Jurkat, Clone E6-1 (cell line): ENCODE measurements around the gene NPBWR2.
"Not testable (repeated sequence)": the region's sequence is repeated elsewhere in the genome, so short reads cannot be mapped to it uniquely, and the experiment has no call there.

Experiments
- DNase-seq: peaks from one replicate; pipeline ENCODE4 v3.0.0-alpha.2; 2011; ENCODE audit warnings: low read depth, low spot score
- H3K4me3 ChIP-seq: 2 replicates; pipeline ENCODE4 v1.5.1; 2011; ENCODE audit warnings: mild to moderate bottlenecking, low read length, control low read depth, moderate library complexity

The NPBWR2 gene

DNA sequence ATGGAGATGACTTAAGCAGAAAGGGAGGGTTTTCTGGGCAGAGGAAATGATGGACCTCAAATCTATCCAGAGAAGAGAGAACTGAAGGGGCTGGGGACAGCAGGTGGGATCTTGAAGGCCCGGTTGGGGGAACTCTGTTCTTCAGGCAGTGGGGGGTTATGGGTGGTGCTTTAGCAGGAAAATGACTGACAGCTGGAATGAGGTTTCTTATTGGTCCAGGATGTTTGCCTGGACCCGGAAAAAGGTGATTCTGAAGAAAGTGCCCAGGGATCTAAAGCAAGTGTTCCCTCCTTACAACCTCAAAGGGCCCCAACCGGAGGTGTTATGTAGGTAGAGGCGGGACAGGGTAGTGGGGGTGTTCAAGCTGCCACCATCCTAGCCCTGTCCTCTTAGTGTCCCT is 11.9 kb downstream of the NPBWR2 start:
- DNase-seq = no peak
- H3K4me3 ChIP-seq = no peak overlapping the region

DNA sequence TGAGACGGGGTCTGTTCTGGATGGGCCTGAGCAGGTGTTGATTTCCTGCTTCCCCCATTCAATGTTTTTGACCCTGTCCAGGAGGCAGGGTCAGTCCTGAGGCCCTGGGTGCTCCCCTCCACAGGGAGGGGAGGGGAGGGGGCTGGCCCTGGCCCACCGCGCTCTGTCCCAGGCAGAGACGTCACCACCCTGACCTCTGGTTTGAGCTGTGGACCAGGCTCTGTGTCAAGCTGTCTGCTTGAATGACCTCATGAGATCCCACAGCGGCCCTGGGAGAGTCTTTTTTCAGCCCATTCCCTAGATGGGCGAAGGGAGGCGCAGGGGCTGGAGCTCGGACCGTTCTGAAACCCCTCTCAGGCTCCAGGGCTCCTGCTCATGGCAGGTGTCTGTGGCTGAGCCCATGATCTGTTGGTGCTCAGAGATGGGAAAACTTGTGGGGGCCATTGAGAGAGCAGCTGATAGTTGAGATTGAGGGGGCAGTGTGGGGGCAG is 14.3 kb downstream of the NPBWR2 start:
- no peak overlapping the region for H3K4me3 ChIP-seq
- no peak for DNase-seq

DNA sequence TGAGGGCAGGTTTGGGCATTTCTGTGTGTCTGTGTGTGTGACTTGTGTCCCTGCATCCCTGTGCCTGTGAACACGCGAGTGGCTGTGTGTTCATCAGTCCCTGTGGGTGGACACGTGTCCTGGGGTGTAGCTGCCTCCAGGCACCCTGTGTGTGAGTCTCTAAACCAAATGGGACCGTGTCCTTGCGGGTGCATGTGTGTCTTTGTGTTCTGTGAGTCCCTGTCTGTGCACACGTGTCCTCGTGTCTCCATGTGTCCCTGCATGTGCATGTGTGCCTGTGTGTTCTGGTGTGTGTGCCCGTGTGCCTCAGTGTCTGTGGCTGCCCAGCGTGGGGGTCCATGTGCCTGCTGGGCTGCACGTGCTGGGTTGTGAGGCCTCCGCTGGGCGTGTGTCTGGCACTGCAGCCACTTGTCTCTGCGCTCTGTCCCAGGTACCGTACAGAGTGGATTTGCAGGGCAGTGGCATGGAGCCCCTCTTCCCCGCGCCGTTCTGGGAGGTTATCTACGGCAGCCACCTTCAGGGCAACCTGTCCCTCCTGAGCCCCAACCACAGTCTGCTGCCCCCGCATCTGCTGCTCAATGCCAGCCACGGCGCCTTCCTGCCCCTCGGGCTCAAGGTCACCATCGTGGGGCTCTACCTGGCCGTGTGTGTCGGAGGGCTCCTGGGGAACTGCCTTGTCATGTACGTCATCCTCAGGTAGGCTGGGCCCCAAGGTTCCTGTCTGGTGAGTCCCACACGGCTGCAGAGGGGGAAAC is 14.9 kb downstream of the NPBWR2 start:
- DNase-seq = no peak
- H3K4me3 ChIP-seq = peak overlapping the region; percentile 15

- no peak for DNase-seq
- H3K4me3 ChIP-seq = no peak overlapping the region
Observed at GRCh38 chr20:64091770-64092169, 15.6 kb downstream of the NPBWR2 start.

- H3K4me3 ChIP-seq = no peak overlapping the region
- DNase-seq = no peak
Observed at GRCh38 chr20:64091340-64091739, 16.0 kb downstream of the NPBWR2 start.

DNA sequence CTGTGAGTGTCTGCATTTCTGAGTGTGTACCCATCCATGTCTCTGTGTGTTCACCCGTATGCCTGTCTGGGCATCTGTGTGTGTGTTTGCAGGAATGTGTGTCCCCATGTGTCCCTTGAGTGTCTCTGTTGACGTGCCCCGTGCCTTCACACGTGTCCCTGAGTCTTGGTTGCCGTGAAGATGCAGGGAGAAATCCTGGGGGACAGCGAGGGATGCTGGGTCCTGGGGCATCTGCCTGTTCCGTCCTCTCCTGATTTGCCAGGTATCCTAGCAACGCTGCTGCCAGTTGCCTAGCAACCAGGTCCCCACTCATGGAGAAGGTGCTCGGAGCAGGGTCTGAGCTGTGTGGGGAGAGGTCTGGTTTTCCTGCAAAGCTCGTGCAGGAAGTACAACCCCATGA is 17.2 kb downstream of the NPBWR2 start:
- DNase-seq = no peak
- no peak overlapping the region for H3K4me3 ChIP-seq

DNA sequence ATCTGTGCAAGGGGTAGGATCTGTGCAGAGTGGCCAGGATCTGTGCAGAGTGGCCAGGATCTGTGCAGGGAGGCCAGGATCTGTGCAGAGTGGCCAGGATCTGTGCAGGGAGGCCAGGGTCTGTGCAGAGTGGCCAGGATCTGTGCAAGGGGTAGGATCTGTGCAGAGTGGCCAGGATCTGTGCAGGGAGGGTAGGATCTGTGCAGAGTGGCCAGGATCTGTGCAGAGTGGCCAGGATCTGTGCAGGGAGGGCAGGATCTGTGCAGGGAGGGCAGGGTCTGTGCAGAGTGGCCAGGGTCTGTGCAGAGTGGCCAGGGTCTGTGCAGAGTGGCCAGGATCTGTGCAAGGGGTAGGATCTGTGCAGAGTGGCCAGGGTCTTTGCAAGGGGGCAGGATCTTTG is 18.8 kb downstream of the NPBWR2 start:
- H3K4me3 ChIP-seq, DNase-seq: not testable (repeated sequence)

GRCh38 chr20:64087226-64087825 is 20.0 kb downstream of the NPBWR2 start:
- DNase-seq, H3K4me3 ChIP-seq: not testable (repeated sequence)

DNA sequence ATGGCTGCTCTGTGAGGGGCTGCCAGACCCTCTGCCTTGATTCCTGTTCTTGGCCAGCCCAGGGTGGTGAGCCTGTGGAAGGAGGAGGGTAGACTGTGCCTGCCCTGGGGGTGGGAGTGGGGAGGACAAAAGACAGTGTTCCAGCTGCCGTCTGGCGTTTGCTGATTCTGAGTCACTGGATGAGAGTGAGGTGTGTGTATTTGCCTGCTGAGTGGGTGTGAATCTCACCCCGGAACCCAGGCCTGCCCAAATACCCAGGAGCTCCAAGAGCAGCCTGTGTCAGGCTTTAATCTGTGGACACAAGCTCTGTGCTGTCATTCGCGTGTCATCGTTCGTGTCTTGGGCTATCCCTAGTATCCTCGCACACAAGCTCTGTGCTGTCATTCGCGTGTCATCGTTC is 20.6 kb downstream of the NPBWR2 start:
- no peak for DNase-seq
- no peak overlapping the region for H3K4me3 ChIP-seq

- DNase-seq = no peak
- H3K4me3 ChIP-seq = no peak overlapping the region
Observed at GRCh38 chr20:64084685-64085152, 22.6 kb downstream of the NPBWR2 start.

DNA sequence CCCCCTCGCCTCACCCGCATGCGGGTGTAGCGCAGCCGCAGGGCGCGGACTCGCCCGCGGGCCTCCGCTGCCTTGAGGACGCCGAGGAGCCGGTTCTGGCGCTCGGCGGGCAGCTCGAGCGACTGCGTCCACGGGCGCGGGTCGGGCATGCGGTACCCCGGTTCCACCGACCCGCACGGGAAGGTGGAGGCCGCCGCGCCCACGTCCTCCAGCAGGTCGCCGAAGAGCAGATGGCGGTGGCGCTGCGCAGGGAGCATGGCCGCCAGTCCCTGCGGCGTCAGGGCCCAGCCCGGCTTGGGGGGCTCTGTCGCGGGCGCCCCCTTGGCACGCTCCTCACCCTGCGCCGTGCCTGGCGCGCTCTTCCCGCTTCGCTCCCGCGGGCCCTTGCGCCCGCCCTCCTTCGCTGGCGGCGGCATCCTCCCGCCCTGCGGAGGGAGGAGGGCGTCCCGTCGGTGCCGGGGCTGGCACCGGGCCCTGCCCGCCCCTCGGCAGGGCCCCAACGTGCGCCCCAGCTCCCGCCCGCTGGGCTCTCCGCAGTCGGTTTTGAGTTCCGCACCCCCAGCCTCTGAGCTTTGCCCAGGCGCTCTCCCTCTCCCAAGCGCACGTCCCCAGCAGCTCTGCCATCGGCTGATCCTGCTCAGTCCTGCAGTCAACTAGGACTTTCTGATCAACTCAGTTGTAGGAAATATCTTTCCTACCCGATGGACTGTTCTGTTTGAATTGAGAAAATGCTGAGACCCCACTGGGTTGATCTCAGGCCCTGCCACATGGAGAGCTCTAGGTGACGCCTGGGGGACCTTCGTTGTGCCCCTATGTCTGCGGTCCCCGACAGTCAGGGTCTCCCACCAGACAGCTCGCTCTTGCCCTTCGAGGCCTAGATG is 23.3 kb downstream of the NPBWR2 start, which contains the start of gene LKAAEAR1:
Gene LKAAEAR1, minus strand, starts transcription at position 595 of the 881 bp plus-strand sequence. Its CDS starts 179 bp downstream, at position 416.
- peak within 1 kb of the TSS; percentile 47 for H3K4me3 ChIP-seq
- DNase-seq = no peak

DNA sequence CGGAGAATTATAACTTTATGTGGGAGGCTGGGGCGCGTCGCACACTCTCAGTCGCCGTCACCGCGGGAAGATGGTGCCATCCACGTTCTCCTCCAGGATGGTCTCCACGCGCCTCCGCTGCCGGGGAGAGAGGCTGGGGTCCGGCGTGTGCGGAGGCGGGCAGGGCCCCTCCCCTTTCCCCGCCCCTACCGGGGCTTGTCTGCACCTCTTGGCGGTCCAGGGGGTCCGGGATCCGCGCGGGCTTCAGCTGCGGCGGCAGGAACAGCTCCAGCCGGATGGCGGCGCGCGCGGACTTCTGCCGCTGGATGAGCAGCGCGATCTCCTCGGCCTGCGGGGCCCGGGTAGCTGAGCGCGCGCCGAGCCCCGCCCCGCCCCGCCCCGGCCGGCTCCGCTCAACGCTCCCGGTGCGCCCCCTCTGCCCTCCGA is 24.0 kb downstream of the NPBWR2 start:
- DNase-seq = peak; percentile 50
- peak overlapping the region; percentile 47 for H3K4me3 ChIP-seq

DNA sequence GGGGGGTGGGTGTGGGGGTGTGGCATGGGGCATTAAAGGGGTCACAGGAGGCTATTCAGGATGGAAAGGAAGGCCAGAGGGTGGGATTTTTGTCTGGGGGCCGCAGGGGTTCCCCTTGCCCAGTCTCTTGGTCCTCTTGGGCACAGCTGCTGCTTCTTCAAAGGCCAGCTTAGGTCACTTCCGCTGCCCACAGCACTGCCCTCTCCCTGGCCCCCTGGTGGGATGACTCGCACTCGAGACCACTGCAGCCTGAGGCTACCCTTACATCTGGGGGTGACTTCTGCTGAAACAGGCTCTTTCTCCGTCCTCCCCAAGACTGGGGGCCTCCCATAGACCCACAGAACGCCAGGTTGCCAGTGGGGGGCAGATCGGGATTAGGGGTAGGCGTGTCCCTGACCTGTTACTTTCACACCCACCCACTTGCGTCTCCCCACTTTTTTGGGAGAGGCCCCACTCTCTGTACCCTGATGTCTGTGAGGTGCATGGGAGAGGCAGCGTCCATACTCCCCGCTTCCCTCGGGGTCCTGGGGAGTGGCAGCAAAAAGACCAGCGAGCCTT is 24.5 kb downstream of the NPBWR2 start:
- H3K4me3 ChIP-seq = peak overlapping the region; percentile 47
- no peak for DNase-seq

GRCh38 chr20:64082126-64082731 is 25.1 kb downstream of the NPBWR2 start:
- no peak overlapping the region for H3K4me3 ChIP-seq
- DNase-seq = no peak

GRCh38 chr20:64081624-64081964 is 25.8 kb downstream of the NPBWR2 start:
- H3K4me3 ChIP-seq = no peak overlapping the region
- no peak for DNase-seq

GRCh38 chr20:64080813-64081623 is 26.3 kb downstream of the NPBWR2 start:
- no peak overlapping the region for H3K4me3 ChIP-seq
- DNase-seq = no peak

DNA sequence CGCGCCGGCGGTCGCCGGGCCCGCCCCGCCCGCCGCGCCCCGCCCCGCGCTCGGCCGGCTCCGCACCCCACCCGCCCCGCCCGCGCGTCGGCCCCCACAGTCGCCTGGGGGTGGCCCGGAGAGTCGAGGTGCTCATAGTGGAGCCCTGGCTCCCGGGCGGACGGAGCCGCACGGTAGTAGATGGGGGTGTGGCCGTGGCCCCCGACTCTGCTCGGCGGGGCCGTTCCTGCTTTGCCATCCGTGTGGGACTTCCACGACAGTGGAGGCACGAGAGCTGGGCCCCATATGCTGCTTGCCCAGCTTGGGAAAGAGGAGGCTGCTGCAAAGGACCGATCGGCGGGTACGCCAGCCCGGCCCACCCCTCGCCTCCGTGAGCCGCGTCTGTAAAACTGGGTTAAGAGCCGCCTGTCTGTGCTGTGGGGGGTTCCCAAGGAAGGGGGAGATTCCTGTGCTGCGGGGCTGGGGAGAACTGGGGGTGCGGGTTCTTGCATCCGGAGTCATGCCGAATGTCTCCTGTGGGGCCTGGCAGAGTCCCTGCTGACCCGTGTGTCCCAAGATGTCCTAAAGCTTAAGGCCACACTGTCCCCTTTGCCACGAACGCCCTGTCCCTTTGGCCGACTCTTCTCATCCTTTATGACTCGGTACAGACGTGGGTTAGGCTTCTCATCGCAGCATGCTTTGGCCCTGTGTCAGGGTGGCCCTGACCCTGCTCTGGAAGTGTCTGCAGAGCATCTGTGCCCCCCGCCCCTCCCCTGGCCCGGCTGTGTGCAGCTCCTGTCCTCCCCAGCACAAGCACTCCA is 27.2 kb downstream of the NPBWR2 start, which contains the start of gene OPRL1:
Gene OPRL1, plus strand, starts transcription at position 70 of the 800 bp plus-strand sequence. CDS start 12,639 bp downstream, outside the sequence.
- no peak for DNase-seq

More for the DNA sequence above, 27.2 kb downstream of the NPBWR2 start, which contains the start of gene OPRL1:
- peak within 1 kb of the TSS; percentile 77 for H3K4me3 ChIP-seq
